C1 segment of cervical spinal cord (tissue), 14 donors: Measurements from ENCODE around the gene PRR35.
"Not testable (repeated sequence)": the region's sequence is repeated elsewhere in the genome, so short reads cannot be mapped to it uniquely, and the experiment has no call there.

Source experiments
- DNase-seq, 14 donors: peaks; one replicate each; lab custom pipeline; 2025; lab: John Stamatoyannopoulos, UW

Gene PRR35

DNA sequence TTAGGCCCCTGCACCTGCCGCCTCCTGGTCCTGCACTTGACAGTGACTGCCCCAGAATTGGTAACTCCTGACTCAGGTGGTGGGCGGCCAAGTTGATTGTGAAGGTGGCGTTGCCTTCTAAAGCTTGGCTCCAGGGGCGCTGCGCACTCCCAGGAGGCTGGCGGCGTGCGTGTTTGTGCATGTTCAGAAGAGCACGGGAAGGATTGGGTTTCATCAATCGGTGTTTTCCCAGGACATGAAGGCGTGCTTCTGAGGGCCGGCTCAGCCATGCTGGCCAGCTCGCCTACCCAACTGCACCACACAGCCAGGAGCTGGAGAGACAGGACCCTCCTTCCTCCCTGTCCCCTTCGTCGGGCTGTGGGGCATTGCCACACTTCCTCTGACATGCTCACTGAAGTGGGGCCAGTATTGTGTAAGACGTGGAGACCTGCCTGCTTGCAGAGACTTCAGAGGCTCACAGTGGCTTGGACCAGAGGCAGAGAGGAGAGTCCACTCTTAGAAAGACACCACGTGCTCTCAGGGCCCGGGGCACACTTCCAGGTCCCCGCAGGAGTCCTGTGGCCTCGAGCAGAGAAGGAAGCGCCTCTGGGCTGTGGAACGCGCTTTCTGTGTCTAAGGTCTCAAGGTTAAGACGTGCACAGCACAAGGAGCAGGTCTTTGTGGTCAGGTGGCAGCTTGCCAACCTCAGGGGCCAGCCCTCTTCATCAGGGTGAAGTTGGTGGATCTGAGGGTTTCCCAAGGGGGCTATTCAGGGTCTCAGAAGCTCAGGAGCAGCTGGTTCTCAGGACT lies 32.5 kb downstream of the PRR35 start:
- DNase-seq: peak in 9 of 14 donors; percentile 9 to 73 (median 40)

GRCh38 chr16:593406-593805 lies 33.2 kb downstream of the PRR35 start:
- no peak for DNase-seq

DNA sequence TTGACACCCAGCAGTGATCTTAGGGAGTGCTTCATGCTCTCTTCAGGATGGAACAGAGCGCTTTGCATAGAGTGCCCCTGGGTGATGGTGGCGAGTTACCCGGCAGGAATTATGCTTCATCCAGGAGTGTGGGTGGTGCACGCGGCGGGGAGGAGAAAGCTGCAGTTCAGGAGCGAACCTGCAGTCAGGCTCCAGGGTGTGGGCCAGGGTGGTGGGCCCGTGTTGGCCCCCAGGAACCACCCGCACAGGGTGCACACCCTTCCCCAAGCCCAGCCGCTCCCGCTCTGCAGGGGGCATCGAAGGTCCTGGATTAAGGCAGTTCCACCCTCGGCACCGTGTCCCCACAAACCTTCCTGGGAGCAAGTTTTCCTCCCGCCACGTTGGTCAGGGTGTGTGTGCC lies 33.6 kb downstream of the PRR35 start:
- DNase-seq: no peak

- no peak for DNase-seq
Measured at GRCh38 chr16:595094-595528, 34.9 kb downstream of the PRR35 start.

DNA sequence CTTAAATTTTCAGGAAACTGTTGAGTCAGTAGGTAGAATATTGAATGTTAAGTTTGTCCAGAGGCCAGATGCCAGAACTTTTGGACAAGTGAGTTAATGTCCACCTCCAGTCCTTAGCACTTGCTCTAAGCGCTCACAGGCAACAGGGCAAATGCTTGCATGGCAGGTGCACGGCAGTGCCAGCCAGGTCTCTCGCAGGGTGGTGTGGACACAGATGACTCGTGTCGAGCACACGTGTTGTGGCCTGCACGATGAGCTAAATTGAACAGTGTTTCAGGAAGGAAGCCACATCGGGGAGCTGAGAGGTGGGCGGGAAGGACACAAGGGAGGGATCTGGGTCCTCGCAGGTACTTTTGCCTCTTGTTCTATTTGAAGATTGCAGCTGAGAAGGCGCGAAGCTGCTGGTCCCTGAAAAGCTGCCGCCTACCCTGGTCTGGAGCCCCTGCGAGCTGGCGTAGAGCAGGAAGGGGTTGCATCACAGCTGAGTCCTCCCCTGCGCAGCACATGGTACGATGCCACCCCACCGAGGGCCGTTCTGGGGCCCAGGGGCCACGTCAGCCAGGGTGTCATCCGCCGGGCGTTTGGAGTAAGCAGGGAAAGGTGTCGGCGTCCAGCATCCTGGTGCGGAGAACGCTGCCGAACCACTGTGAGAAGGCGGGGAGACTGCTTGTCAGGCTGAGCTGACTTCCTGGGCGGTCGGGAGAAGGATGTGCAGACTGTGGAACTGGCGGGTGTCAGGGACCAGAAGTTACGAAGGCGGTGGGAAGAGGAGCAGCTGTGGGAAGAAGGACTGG lies 35.9 kb downstream of the PRR35 start:
- DNase-seq: peak in 1 of 14 donors; percentile 77

- DNase-seq: no peak
Measured at GRCh38 chr16:596736-597060, 36.5 kb downstream of the PRR35 start.

DNA sequence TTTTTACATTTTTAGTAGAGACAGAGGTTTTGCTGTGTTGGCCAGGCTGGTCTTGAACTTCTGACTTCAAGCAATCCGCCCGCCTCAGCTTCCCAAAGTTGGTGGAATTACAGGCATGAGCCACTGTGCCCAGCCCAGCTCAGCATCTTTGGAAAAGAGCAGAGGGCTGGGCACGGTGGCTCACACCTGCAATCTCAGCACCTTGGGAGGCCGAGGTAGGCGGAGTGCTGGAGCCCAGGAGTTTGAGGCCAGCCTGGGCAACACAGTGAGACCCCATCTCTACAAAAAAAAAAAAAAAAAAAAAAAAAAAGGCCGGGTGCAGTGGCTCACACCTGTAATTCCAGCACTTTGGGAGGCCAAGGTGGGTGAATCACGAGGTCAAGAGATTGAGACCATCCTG lies 37.5 kb downstream of the PRR35 start:
- not testable (repeated sequence) for DNase-seq

- DNase-seq: peak in 1 of 14 donors; percentile 43
Measured at GRCh38 chr16:598823-599739, 38.9 kb downstream of the PRR35 start.

DNA sequence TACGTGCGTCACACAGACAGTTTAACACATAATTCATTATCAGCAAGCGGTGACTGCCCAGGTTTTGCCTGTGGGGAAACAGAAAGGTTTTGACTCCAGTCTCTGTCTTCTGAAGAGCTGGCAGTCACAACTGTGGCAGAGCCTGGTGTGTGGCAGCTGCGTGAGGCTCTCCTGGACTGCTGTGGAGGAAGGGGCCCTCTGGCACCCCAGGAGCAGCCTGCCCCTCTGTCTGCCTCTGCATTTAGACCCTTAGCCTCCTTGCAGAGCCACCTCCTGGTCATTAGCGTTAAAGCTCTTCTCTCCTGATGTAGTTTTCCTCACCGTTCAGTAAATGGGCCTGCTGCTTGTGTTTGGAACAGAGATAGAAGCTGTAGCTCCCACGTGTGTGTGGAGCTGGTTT lies 40.6 kb downstream of the PRR35 start:
- DNase-seq: peak in 1 of 14 donors; percentile 35

DNA sequence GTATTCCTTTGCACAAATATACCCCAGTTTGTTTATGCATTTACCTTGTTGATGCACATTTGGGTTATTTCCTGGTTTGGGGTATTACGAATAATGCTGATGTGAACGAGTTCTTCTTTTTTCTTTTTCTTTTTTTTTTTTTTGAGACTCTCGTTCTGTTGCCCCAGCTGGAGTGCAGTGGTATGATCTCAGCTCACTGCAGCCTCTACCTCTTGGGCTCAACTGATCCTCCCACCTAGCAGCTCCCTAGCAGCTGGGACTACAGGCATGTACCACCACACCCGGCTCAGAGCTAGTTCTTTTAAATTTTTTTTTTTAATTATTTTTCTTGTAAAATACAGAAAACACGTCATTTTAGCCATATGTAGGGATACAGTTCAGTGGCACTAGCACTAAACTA lies 43.7 kb downstream of the PRR35 start:
- no peak for DNase-seq

GRCh38 chr16:606656-607307 lies 46.6 kb downstream of the PRR35 start:
- DNase-seq: peak in 1 of 14 donors; percentile 42

- DNase-seq: no peak
Measured at GRCh38 chr16:608019-608418, 47.8 kb downstream of the PRR35 start.

- DNase-seq: no peak
Measured at GRCh38 chr16:609316-609715, 49.1 kb downstream of the PRR35 start.

GRCh38 chr16:609984-610383 lies 49.8 kb downstream of the PRR35 start:
- DNase-seq: no peak

- peak in 10 of 14 donors; percentile 5 to 92 (median 47) for DNase-seq
Measured at GRCh38 chr16:610513-611381, 50.6 kb downstream of the PRR35 start.

DNA sequence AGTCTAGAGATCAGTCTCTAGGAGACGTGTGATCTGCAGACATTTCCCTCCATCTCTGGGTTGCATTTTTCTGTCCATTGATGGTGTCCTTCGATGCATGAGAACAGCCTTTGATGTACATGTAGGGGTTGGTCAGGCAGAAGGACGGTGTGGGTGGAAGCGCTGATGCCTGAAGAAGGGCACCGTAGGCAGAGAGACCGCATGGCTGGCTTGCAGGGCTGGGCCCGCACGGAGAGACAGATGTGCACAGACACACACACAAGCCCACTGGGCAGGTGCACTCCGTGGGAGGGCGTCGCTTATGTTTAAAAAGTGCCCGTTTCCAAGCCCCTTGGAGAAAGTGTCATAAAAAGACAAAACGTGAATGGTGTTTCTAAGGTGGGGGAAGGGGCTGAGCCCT lies 54.9 kb downstream of the PRR35 start:
- DNase-seq: no peak
